ELR (cell line): ENCODE results near the gene LGI4.

ENCODE experiments used
- DNase-seq: peaks from one replicate; pipeline ENCODE4 v3.0.0-alpha.2; 2015; ENCODE audit warnings: low read depth

LGI4 gene

DNA sequence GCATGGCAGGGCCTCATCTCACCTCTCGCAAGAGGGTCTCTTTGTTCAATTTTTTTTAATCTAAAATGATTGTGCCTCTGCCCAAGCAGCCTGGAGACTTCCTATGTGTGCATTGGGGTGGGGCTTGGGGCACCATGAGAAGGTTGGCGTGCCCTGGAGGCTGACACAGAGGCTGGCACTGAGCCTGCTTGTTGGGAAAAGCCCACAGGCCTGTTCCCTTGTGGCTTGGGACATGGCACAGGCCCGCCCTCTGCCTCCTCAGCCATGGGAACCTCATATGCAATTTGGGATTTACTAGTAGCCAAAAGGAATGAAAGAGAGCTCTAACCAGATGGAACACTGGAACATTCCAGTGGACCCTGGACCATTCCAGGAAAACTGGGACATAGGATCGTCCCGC, 11.3 kb downstream of the LGI4 start:
- no peak for DNase-seq

DNA sequence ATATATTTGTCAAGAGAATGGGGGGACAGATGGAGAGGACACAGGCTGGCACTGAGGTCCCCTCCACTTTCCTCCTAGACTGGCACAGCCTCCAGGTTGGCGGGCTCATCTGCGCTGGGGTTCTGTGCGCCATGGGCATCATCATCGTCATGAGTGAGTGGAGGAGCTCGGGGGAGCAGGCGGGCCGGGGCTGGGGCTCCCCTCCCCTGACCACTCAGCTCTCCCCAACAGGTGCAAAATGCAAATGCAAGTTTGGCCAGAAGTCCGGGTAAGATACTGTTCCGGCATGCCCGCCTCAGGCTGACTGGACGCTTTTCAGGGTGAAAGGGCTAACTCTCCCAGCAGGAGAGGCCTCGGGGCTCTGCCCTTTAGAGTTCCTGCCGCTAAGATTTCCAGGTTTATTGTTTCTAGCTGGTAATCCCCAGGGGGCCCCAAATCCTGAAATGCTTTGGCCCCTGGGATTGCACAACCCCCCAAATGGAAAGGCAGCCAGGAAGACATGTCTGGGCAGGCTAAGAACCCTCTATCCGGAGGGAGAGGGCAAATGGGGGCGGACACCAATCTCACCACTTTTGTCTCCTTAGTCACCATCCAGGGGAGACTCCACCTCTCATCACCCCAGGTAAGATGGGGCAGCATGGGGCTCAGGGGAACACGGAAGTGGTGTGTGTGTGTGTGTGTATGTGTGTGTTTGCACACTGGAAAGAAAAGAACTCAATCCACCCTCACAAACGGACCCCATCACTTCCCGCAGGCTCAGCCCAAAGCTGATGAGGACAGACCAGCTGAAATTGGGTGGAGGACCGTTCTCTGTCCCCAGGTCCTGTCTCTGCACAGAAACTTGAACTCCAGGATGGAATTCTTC, 11.9 kb downstream of the LGI4 start:
- no peak for DNase-seq

DNA sequence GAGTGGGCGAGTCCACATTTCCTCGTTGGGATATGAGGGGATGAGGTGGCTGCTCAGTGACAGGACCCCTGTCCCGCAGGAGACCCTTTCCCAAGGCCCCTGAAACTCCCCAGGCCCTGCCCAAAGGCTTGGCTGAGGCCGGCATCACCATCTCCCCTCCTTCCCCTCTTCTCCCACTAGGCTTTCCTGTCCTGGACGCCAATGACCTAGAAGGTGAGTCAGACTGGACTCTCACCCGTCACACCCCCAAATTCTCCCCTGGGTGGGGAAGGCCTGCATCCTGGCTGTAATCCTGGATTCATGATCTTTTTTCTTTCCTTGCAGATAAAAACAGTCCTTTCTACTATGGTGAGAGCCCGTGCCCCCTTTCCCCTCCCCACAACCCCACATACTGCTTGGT, 14.0 kb downstream of the LGI4 start:
- no peak for DNase-seq

DNA sequence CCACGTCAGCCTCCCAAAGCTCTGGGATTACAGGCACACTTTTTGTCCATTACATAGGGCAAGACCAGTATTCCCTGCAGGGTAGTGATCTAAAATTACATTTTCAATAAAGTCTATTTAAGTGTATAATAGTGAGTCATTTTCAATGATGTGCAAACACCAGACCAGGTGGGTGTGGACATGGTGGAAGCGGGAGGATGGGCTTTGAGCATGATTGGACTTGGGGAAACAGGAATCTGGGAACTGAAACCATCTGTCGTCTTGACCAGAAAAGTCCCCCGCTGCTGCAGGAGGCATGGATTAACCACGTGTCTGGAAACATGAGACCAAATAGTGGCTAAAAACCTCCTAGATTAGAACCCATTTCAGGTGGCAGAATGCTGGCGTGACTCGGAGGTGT, 14.4 kb downstream of the LGI4 start:
- peak; percentile 31 for DNase-seq

DNA sequence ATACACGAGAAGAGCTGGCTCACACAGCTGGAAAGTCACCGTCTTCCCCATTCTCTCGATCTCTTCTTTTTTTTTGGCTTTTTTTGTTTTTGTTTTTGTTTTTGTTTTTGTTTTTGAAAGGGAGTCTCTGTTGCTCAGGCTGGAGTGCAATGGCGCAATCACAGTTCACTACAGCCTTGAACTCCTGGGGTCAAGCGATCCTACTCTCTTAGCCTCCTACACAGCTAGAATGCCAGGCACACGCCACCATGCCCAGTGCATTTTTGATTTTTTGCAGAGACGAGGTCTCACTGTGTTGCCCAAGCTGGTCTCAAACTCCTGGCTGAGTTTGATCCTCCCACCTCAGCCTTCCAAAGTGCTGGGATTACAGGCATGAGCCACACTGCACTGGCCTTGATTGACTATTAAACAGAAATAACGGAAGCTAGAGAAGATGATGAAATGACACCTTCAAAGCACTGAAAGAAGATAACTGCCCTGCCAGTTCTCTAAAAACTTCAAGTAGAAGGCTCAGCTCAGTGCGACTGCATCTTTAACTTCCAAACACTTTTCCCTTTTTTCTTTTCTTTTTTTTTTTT, 15.2 kb downstream of the LGI4 start:
- DNase-seq = no peak

DNA sequence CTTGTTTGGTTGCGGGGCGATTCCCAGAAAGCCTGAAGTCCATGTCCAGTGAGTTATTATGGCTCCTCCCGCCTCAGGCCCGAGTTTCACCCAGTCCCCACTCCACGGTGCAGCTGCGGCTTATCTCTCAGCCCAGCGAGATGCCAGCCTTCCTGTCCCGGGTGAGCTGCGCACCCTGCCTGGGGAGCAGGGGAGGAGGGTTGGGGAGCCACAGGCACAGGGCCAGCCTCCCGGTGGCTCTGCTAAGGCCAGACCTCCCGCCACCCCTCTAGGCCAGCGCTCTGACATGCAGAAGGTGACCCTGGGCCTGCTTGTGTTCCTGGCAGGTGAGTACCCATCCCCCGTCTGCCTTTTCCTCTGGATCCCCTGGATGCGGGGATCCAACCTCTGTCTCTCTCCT, 15.8 kb downstream of the LGI4 start:
- no peak for DNase-seq

DNA sequence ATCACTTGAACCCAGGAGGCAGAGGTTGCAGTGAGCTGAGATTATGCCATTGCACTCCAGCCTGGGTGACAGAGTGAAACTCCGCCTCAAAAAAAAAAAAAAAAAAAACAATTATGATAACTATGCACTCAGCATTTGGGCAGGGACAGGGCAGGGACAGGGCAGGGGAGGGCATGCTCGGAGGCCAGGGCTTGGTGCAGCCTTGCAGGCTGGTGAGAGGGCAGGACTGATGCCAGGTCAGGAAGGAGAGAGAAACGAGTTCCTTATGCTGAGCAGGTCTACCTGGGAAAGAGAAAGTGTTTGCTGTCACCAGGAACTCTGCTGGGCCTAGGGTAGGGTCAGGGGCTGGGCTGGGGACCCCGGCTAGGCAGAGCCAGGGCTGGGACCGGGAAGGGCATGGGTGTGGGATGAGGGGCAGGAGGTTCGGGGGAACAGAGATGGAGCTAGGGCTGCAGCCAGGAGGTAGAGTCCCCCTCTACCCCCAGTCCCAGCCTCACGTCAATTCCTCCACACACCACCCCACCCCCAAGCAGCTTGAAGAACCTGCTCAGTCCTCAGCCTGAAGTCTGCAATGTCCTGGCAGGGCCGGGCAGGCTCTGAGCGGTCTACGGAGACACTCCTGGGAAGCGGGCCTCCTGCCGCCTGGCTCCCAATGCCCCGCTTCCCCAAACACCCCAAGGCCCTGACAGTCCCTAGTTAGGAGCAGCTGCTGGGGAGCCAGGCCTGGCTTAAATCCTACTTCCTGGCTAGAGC, 16.4 kb downstream of the LGI4 start:
- DNase-seq = no peak

DNA sequence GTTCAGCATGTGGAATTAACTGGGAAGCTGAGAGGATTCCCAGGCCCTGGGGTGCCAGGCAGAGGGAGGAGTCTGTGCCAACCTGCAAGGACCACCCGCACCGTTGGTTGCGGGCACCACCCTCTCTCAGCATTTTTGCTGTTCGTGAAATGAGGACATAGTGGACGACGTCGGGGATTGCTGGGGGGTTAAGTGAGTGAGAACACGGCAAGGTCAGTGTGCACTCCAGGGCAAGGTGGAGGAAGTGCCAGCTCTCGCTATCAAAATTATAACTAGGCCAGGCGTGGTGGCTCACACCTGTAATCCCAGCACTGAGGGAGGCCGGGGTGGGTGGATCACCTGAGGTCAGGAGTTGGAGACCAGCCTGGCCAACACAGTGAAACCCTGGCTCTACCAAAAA, 17.1 kb downstream of the LGI4 start:
- no peak for DNase-seq

DNA sequence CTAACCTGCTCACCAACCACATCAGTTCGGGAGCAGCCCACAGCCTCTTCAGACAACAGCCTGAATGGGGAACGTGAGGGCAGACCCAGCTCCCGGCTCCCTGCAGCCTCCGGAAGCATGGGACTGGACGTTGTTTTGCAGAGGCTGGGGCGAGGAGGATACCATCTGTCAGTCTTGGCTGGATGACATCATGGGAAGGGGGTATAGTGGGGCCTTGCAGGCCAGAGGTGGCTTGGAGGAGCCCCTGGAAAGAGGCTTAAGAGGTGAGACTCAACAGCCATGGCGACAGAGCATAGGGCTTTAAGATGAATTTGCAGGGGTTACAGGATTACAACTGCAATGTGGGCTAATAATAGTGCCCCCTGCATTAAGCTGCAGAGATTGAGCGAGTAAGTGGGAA, 17.7 kb downstream of the LGI4 start:
- no peak for DNase-seq

DNA sequence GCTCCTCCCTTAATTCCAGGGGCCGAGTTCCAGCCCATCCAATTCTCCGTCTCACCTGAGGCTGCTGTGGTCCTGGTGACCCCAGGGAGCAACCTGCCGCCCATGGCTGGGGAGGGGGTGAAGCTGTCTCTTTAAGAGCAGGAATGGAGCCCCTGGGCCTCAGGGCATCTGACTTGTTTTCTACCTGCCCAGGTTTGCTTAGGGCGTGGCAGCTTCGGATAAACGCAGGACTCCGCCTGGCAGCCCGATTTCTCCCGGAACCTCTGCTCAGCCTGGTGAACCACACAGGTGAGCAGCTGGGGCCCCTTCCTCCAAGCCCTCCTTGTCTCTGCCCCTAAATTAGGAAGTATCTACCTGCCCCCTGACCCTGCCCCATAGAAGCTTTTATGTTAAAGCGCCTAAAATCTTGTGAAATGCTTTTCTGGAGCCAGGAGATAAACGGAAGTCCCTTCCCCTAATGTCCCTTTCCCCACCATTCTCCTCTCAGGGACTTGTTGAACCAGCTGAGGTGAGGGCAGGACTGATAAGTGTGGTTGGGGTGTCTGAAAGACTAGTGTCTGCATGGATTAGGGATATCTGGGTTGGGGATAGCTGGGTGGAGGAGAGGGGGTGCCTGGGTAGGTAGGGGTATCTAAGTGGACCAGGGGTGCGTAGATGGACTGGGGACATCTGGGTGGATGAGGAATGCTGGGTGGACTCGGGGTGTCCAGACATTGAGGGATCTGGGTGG, 18.6 kb downstream of the LGI4 start:
- DNase-seq = no peak

DNA sequence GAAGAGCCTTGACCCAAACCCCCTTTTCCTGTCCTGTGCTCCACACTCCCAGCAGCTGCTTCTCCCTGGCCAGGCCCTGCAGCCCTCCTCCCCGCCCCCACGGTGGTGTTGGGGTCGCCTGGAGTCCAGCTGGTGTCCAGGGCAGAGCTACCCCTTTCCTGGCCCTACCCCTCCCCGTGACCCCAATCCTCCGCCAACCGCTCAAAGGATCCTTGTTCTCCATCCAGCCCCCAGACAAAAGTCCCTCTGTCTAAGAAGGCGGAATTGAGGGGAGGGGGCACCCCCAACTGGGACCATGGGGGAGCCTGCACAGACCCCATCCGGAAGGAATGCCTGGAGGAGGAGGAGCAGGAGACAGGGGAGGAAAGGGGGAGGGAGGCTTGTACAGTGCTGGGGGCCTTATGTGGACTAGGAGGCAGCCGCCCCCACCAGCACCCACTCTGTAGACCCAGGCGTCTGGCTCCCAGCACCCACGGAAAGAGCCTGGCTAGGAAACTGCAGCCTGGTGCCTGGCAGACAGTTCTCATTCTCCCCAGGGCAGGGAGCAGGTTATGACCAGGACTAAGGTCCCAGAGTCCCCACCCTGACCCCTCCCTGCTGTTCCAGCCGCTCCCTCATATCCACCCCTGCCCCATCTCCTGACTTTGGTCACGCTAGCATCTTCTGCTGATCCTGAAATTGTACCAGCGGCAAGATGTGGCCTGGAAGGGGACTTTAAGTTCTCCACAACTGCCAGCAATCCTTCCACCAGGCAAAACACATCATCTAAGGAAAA, 19.5 kb downstream of the LGI4 start, which contains the start of gene FXYD3:
TSS of gene FXYD3 (plus strand) at position 647 of the 775 bp plus-strand sequence. CDS start 3,554 bp downstream, outside the sequence.
- DNase-seq = no peak

DNA sequence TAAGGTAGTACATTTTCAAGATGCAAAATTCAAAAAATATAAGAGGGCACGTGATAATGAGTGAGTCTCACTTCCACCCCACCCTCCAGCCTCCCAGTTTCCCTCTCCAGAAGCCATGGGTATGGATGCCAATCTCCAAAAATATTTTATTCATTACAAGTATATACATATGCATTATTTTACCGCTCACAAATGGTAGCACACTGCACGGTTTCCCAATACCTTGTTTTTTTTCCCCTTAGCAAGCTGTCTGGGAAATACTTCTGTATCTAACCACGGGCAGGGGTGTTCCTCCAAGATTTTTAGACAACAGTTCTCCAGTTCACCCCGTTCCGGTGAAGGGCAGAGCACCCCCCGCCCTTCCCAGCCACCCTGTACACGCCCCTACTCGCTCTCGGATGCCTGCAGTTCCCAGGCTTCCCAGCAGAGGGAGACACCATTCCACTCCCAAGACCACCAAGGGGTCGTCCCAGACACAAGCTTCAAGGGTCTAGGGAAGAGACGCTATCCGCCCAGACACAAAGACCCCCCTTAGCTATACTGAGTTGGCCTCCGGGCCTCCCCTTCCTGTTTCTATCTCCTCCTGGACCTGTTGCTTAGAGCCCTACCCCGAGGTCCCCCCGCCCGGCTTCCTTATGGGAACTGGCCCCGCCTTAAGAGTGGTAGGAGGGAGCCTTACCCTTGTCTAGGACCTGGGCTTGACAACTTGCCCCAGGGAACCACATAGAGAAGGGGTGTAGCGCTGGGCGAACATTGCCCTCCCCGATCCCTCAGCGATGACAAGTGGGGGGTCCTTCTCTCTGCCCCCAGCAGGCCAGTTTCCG, 20.3 kb downstream of the LGI4 start:
- DNase-seq = peak; percentile 55

DNA sequence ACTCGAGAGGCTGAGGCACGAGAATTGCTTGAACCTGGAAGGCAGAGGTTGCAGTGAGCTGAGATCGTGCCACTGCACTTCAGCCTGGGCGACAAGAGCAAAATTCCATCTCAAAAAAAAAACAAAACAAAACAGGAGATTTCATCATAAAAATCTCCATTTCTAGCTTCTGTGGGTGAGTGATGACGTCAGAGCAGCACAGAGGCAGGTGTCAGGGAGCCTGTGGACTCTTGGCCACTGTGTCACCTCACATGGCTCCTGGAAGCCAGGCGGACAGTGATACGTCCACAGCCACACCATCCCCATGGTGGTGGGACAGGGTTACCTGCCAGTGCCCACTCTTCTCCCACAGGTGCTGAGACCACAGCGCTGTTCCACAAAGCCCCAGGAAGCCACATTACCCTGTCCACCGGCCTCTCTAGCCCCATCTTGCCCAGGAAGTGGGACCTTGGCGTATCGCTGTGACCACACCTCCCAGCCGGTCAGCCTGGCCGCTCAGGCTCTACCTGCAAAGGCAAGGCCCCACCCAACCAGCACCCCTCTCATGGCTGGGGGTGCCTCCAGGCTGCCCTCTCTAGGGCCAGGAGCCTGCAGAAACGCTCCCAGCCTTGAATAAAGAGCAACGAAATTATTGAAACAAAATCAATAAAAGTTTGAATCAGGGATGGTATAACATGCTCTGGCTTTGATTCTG, 21.7 kb downstream of the LGI4 start:
- no peak for DNase-seq

DNA sequence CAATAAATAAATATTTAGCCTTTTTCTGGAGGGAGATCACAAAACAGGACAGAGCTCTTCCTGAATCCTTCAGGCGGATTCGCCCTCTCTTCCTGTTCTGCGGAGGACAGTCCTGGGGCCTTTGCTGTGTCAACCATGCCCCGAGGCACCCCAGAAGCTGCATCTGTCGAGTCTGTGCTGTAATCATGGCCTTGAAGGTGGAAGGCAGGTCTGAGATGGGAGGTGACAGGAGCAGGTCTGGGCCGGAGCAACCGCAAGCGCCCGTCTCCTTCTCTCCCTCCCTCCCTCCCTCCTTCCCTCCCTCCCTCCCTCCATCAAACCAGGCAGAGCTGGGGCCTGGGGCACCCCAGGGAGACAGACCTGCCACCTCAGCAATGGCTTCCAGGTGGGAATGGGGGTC, 23.9 kb downstream of the LGI4 start:
- DNase-seq = no peak

DNA sequence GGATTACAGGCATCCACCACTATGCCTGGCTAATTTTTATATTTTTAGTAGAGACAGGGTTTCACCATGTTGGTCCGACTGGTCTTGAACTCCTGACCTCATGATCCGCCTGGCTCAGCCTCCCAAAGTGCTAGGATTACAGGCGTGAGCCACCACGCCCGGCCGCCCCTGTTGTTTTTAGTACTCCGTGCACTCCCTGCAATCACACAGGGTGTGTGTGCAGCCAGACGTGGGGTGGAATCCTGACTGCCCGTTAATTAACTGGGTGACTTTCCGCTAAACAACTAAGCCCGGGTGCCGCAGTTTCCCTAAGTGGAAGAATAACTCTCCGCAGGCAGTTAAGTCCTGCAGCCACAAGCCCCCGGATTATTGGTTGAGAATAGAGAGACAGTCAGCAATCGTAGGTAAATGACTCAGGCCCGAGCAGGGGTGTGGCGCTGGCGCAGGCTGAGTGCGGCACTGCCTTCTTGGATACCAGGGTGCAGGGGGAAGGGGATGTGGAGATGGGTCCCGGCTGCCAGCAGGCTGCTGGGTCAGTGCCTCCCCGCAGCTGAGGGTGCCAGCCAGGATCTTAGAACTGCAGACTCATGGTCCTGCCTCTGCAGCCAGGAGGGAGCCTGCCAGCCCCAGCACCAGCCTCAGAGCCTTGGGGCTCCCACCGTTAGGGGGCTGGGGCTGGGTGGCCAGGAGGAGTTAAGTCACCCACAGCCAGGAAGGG, 25.3 kb downstream of the LGI4 start:
- no peak for DNase-seq

DNA sequence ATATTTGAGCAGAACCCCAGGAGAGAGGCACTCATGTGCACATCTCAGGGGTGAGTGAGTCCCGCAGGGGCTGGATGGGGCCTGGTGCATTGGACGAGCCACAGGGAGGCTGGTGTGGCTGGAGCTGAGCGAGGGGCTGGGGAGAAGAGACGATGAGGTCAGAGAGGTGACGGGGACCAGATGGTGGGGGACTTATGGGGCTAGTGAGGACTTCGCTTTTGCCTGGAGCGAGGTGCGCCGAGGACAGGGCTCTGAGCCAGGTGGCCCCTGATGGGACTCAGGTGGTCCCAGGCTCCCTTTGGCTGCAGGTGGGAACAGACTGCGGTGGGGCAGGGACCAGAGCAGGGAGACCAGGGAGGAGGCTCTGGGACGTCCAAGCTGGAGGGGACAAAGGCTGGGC, 26.1 kb downstream of the LGI4 start:
- DNase-seq = no peak

DNA sequence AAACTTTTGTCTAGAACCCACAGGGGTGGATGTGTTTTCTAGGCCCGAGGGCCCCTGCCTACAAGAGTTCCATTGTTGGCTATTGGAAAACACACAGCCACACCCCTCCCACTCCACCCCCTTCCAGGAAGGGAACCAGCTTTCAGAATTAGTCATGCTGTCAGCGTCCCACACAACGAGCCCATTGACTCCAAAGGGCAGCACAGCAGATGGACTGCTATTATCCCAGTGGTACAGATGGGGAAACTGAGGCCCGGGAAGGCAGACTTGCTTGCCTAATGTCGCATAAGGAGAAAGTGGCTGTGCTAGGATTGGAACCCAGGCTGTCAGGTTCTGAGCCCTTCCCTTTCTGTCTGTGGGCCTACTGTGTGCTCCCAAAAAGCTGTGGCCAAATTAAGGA, 27.3 kb downstream of the LGI4 start:
- DNase-seq = peak; percentile 43

DNA sequence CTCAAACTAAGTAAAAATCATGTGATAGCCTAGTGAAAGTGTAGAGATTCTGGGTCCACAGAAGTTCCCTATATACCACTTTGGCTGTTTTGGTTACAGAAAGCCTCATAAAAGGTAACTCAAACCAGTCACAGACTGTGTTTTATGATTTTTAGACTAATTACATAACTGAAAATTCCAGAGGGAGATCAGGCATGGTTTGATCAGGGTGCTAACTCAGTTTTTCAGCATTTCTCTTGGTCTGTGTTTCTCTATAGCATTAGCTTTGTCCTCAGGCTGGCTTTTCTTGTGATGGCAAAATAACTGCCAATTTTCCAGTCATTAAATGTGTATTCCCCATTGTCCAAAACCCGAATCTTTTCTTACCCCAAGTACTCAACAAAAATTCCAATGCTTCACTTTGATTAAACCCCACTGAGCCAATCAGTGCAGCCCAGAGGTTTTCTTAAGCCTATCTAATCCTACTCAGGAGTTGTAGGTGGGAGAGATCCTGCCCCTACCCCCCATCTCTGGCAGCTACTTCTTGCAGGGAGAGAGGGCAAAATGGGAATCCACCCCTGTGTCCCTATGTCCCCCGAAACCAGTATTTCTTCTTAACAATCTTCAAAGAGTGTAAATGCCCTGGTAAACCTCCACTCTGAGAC, 27.8 kb downstream of the LGI4 start:
- no peak for DNase-seq

DNA sequence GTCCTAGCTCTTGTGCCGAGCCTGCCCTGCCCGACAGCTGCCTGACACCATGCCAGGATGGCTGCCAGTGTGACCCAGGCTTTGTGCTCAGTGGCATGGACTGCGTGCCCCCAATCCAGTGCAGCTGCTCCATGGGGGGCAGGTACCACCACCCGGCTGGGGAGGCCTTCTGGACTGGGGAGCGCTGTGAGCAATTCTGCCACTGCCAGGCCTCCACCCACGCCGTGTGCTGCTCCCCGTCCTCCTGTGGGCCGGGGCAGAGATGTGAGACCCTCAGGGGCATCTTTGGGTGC, 28.6 kb downstream of the LGI4 start:
- no peak for DNase-seq
